ENCODE data around the gene NDUFB10.

DNA sequence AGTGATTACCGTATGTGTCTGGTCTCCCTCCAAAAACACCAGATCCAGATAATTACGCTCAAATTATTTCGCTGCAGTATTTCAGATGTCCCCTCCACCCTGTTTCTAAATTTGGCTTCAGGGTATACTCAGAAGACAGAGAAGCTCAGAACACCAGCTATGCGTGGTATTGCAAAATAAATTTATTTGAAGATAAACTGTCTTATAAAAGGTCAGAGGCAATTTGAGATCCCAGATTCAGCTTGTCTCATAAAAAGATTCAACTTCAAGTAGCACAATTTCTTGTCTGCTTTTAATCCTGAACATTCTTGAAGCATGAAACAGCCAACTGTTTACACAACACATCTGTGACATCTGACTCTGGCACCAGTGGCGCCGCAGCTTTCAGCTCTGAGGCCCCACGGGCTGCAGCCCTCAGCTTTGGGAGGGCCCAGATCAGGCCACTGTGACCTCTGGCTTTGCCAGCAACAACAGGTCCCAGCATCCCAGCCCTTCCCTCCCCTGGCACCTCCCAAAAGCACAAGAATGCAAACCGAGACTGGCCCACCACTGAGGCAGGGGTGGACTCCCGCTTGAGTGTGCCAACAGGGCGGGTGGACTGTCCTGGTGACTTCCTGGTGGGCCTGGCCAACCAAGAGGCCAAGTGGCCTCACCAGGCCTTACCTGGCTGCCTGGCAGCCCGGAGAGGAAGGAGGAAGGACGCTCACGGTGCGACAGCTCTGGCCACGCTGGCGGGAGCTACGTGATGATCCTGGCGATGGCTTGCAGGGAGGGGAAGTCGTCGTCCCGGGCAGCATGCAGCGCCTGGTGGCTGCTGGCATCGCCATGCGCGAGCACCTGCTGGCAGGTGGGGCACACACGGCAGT lies 38.4 kb downstream of the NDUFB10 start:
- TF ChIP-seq SUZ12 (IDR thresholded peaks at IDR 0.05; ENCODE audit: extremely low read depth, insufficient read depth, insufficient read length) (no peak), ZNF274 (IDR thresholded peaks at IDR 0.05; ENCODE audit: low read depth, low read length) (no peak)

All from NT2/D1 (cell line).